Osteocyte (in vitro differentiated cells): ENCODE data around the gene MYO18B. TPM values are rescaled to one million over a fixed set of nuclear protein-coding genes. Genes with fewer than 3 reads are reported as not detected.

Experiments used
- DNase-seq: peaks from one replicate; pipeline ENCODE4 v3.0.0; 2021; ENCODE audit warnings: mixed read lengths; ENCODE audit not compliant: unreplicated experiment; ENCODE audit errors: extremely low spot score
- H3K27ac Mint-ChIP-seq: one replicate; pipeline ENCODE4 v1.8.0; 2021; ENCODE audit warnings: mild to moderate bottlenecking, mixed read lengths; ENCODE audit not compliant: unreplicated experiment
- H3K27me3 Mint-ChIP-seq: one replicate; pipeline ENCODE4 v1.8.0; 2021; ENCODE audit warnings: mixed read lengths; ENCODE audit not compliant: unreplicated experiment
- H3K36me3 Mint-ChIP-seq: one replicate; pipeline ENCODE4 v1.8.0; 2021; ENCODE audit warnings: mixed read lengths; ENCODE audit not compliant: unreplicated experiment
- H3K4me1 Mint-ChIP-seq: one replicate; pipeline ENCODE4 v1.8.0; 2021; ENCODE audit warnings: mixed read lengths; ENCODE audit not compliant: unreplicated experiment
- H3K4me3 Mint-ChIP-seq: one replicate; pipeline ENCODE4 v1.8.0; 2021; ENCODE audit warnings: mild to moderate bottlenecking, moderate library complexity, mixed read lengths; ENCODE audit not compliant: unreplicated experiment
- H3K9me3 Mint-ChIP-seq: one replicate; pipeline ENCODE4 v1.8.0; 2021; ENCODE audit warnings: mixed read lengths; ENCODE audit not compliant: unreplicated experiment
- total RNA-seq: library from RNA; stranded (reverse); gene quantifications from 2 replicates; pipeline ENCODE4 v1.2.1, GENCODE V29; 2021
- TF ChIP-seq, protein P1 (sequence below): fragments of 200-600 bp; sonication (generic); IDR thresholded peaks from 2 replicates; pipeline ENCODE4 v1.5.0; 2021; ENCODE audit warnings: antibody characterized with exemption, mild to moderate bottlenecking, moderate library complexity

The MYO18B gene
- total RNA-seq, 1 donor from 2014 or later: not detected

DNA sequence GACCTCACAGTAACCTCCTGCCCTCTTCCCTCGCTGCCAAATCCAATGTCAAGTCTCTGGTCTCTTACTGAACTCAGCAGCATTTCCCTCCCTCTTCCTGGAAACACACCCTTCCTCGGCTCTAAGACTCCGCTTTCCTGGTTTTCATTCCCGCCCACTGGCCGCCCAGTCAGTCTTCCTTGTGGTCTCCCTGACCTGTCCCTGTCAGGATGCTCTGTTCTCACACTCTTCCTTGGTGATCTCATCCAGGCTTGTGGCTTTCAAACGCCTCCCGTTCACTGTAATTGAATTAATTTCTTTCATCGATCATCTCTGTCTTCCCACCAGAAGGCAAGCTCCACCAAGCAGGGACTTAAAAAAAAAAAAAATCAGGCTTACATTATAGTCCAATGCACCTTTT, 33.5 kb downstream of the MYO18B start:
- H3K4me1 Mint-ChIP-seq: no peaks in the 10 kb centered on the region
- H3K27me3 Mint-ChIP-seq: peaks cover 5% of the 10 kb centered on the region
- no peaks in the 10 kb centered on the region for H3K9me3 Mint-ChIP-seq
- TF ChIP-seq, protein P1, sequence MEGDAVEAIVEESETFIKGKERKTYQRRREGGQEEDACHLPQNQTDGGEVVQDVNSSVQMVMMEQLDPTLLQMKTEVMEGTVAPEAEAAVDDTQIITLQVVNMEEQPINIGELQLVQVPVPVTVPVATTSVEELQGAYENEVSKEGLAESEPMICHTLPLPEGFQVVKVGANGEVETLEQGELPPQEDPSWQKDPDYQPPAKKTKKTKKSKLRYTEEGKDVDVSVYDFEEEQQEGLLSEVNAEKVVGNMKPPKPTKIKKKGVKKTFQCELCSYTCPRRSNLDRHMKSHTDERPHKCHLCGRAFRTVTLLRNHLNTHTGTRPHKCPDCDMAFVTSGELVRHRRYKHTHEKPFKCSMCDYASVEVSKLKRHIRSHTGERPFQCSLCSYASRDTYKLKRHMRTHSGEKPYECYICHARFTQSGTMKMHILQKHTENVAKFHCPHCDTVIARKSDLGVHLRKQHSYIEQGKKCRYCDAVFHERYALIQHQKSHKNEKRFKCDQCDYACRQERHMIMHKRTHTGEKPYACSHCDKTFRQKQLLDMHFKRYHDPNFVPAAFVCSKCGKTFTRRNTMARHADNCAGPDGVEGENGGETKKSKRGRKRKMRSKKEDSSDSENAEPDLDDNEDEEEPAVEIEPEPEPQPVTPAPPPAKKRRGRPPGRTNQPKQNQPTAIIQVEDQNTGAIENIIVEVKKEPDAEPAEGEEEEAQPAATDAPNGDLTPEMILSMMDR: no peak
- H3K27ac Mint-ChIP-seq: no peak overlapping the region
- H3K4me3 Mint-ChIP-seq: no peak overlapping the region
- DNase-seq: no peak
- no peaks in the 10 kb centered on the region for H3K36me3 Mint-ChIP-seq

DNA sequence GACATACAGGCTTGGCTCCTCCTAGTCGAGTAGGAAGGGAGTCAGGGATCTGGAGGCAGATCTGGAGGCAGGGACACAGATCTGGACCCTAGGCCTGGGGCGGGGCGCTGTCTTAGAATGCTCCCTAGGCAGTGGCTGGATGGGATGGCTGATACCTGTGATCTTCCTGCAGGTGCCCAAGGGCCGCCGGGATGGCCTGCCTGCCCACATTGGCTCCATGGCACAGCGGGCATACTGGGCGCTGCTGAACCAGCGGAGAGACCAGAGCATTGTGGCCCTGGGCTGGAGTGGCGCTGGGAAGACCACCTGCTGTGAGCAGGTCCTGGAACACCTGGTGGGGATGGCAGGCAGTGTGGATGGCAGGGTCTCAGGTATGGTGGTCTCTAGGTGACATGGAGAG, 35.4 kb downstream of the MYO18B start:
- Mint-ChIP-seq H3K9me3 (no peaks in the 10 kb centered on the region), H3K27ac (no peak overlapping the region), H3K4me3 (no peak overlapping the region), H3K4me1 (no peaks in the 10 kb centered on the region), H3K27me3 (peaks cover 2% of the 10 kb centered on the region), H3K36me3 (no peaks in the 10 kb centered on the region)
- TF ChIP-seq, protein P1: no peak
- no peak for DNase-seq

DNA sequence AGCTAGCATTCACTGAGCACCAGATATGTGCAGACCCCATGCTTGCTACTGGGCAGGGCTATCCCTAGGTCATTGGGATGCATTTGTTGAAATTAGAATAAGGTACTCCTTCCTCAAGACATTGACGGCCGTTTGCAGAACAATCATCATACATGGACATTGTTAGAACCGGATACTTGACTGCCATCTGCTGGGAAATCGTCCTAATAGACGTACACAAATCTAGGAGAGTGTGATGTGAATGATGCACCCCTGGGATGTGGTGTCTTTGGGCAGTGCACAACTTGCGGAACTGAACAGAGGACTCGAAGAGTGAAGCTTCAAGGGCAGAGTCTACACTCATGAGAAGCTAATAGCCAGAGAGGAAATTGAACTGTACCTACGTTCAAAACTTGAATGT, 35.9 kb downstream of the MYO18B start:
- H3K36me3 Mint-ChIP-seq: no peaks in the 10 kb centered on the region
- no peak for DNase-seq
- H3K4me3 Mint-ChIP-seq: no peak overlapping the region
- H3K27ac Mint-ChIP-seq: no peak overlapping the region
- H3K4me1 Mint-ChIP-seq: no peaks in the 10 kb centered on the region
- TF ChIP-seq, protein P1: peak; percentile 56
- peaks cover 2% of the 10 kb centered on the region for H3K27me3 Mint-ChIP-seq
- H3K9me3 Mint-ChIP-seq: no peaks in the 10 kb centered on the region

DNA sequence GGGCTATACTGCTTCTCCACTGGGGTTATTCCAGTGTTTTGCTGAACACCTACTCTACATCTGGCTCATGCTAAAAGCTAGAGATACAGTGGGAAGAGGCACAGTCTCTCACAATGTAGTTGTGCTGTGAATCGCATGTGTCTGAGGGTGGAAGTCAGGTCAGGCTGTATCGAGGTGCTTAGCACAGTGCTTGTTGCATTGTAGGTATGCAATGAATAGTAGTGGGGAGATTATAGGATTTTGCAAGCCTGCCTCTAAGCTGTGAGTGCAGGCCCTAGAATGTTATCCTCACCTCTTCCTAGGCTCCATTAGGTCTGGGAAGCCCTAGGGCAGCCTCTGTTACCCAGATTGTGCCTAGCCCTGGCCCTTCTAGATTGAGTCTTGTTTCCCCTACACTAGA, 37.4 kb downstream of the MYO18B start:
- Mint-ChIP-seq H3K4me1 (no peaks in the 10 kb centered on the region), H3K27ac (no peak overlapping the region), H3K4me3 (no peak overlapping the region), H3K9me3 (no peaks in the 10 kb centered on the region), H3K36me3 (no peaks in the 10 kb centered on the region), H3K27me3 (no peaks in the 10 kb centered on the region)
- no peak for DNase-seq
- TF ChIP-seq, protein P1: no peak

DNA sequence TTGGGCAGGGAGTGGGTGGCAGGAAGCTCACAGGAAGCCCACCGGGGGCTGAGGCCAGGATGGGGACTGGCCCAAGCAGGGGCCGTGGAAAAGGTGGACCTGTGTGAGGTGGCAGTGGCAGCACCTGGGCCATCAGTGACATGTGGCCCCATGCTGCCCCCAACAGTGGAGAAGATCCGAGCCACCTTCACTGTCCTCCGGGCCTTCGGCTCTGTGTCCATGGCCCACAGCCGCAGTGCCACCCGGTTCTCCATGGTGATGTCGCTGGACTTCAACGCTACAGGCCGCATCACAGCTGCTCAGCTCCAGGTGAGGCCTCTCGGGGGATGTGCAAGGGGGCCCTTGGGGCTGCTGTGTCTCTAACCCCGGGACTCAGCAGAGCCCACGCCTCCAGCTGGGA, 37.9 kb downstream of the MYO18B start:
- Mint-ChIP-seq H3K27me3 (no peaks in the 10 kb centered on the region), H3K4me3 (no peak overlapping the region), H3K4me1 (no peaks in the 10 kb centered on the region), H3K36me3 (no peaks in the 10 kb centered on the region), H3K27ac (no peak overlapping the region), H3K9me3 (no peaks in the 10 kb centered on the region)
- no peak for DNase-seq
- TF ChIP-seq, protein P1: no peak
